Measurements from ENCODE around the gene CDH10. TPM values are rescaled to one million over a fixed set of nuclear protein-coding genes. Genes with fewer than 3 reads are reported as not detected.

CDH10 gene
- polyA plus RNA-seq, 3 donors, result not detected

- H3K4me2 ChIP-seq (replicated peaks; ENCODE audit: extremely low read depth, low read length, poor library complexity, severe bottlenecking), result no peak overlapping the region
- no peaks in the 10 kb centered on the region for H3K4me1 ChIP-seq (ENCODE audit: control insufficient read depth in 1 of 2, insufficient read depth in 2 of 2, low read length in 2 of 2)
- no peaks in the 10 kb centered on the region for H3K36me3 ChIP-seq (replicated peaks in 1 of 2; ENCODE audit: control insufficient read depth in 1 of 2, insufficient read depth in 2 of 2, low read length in 2 of 2)
- intact Hi-C loops (cut with micrococcal nuclease), result no loop called here
- peaks cover 0 to 19% of the 10 kb centered on the region in 2 donors for H3K27me3 ChIP-seq (ENCODE audit: control insufficient read depth in 2 of 2, insufficient read depth in 2 of 2, low read length in 2 of 2)
- H3K9me3 Mint-ChIP-seq, result peaks cover 0 to 3% (median 0%) of the 10 kb centered on the region in 7 donors
- no peak overlapping the region for H3K27ac ChIP-seq (ENCODE audit: low read depth in 1 of 2, low read length in 2 of 2)
- WGBS (ENCODE audit: insufficient coverage), result no CpG with 5 or more reads among the region's 1 CpG
- H2AFZ ChIP-seq (ENCODE audit: insufficient read depth, low read depth, low read length, poor library complexity, severe bottlenecking), result no peak overlapping the region
- no peaks in the 10 kb centered on the region for H3K36me3 Mint-ChIP-seq
- H3K4me3 ChIP-seq (replicated peaks in 1 of 3; ENCODE audit: low read depth in 2 of 3, low read length in 3 of 3), result no peak overlapping the region
- H3K79me2 ChIP-seq (ENCODE audit: insufficient read depth, low read length), result no peaks in the 10 kb centered on the region
- TF ChIP-seq CTCF (IDR thresholded peaks at IDR 0.05), result no peak
- no peak overlapping the region for H3K4me3 Mint-ChIP-seq
- H3K4me1 Mint-ChIP-seq, result no peaks in the 10 kb centered on the region
- H3K27me3 Mint-ChIP-seq (ENCODE audit: low read depth in 3 of 3), result peaks cover 6 to 17% (median 7%) of the 10 kb centered on the region in 3 donors
- no peaks in the 10 kb centered on the region for H3K9me3 ChIP-seq (replicated peaks in 1 of 2; ENCODE audit: control insufficient read depth in 1 of 2, insufficient read depth in 1 of 2, low read length in 2 of 2)
- no peak for DNase-seq
- H4K20me1 ChIP-seq (ENCODE audit: insufficient read depth, low read length), result no peaks in the 10 kb centered on the region
- no peak overlapping the region for H3K9ac ChIP-seq (ENCODE audit: insufficient read depth, low read length, poor library complexity, severe bottlenecking)
- H3K27ac Mint-ChIP-seq, result no peak overlapping the region
Observed at GRCh38 chr5:24646915-24647314, 2.1 kb upstream of the CDH10 start.

GRCh38 chr5:24645483-24645882 is 705 bp upstream of the CDH10 start:
- Histone ChIP-seq H3K4me3 (replicated peaks in 1 of 3; ENCODE audit: low read depth in 2 of 3, low read length in 3 of 3) (no peak overlapping the region), H3K4me1 (ENCODE audit: control insufficient read depth in 1 of 2, insufficient read depth in 2 of 2, low read length in 2 of 2) (no peaks in the 10 kb centered on the region), H3K27me3 (ENCODE audit: control insufficient read depth in 2 of 2, insufficient read depth in 2 of 2, low read length in 2 of 2) (peaks cover 0 to 19% of the 10 kb centered on the region in 2 donors), H3K4me2 (replicated peaks; ENCODE audit: extremely low read depth, low read length, poor library complexity, severe bottlenecking) (no peak overlapping the region), H4K20me1 (ENCODE audit: insufficient read depth, low read length) (no peaks in the 10 kb centered on the region), H3K9me3 (replicated peaks in 1 of 2; ENCODE audit: control insufficient read depth in 1 of 2, insufficient read depth in 1 of 2, low read length in 2 of 2) (no peaks in the 10 kb centered on the region), H3K79me2 (ENCODE audit: insufficient read depth, low read length) (no peaks in the 10 kb centered on the region), H3K36me3 (replicated peaks in 1 of 2; ENCODE audit: control insufficient read depth in 1 of 2, insufficient read depth in 2 of 2, low read length in 2 of 2) (no peaks in the 10 kb centered on the region), H3K27ac (ENCODE audit: low read depth in 1 of 2, low read length in 2 of 2) (no peak overlapping the region), H2AFZ (ENCODE audit: insufficient read depth, low read depth, low read length, poor library complexity, severe bottlenecking) (no peak overlapping the region), H3K9ac (ENCODE audit: insufficient read depth, low read length, poor library complexity, severe bottlenecking) (no peak overlapping the region)
- no peak for TF ChIP-seq CTCF (IDR thresholded peaks at IDR 0.05)
- H3K27ac Mint-ChIP-seq, result no peak overlapping the region
- DNase-seq, result no peak
- peaks cover 6 to 18% (median 7%) of the 10 kb centered on the region in 3 donors for H3K27me3 Mint-ChIP-seq (ENCODE audit: low read depth in 3 of 3)
- intact Hi-C loops (cut with micrococcal nuclease), result no loop called here
- H3K36me3 Mint-ChIP-seq, result no peaks in the 10 kb centered on the region
- no peak overlapping the region for H3K4me3 Mint-ChIP-seq
- H3K9me3 Mint-ChIP-seq, result peaks cover 0 to 3% (median 0%) of the 10 kb centered on the region in 7 donors
- WGBS (ENCODE audit: insufficient coverage), result no CpG with 5 or more reads among the region's 5 CpGs
- no peaks in the 10 kb centered on the region for H3K4me1 Mint-ChIP-seq
